Progenitor cell of endocrine pancreas (in vitro differentiated cells): ENCODE data around the gene DNM3. TPM values are rescaled to one million over a fixed set of nuclear protein-coding genes. Genes with fewer than 3 reads are reported as not detected.

Source experiments
- DNase-seq: peaks from one replicate; pipeline ENCODE4 v3.0.0; 2021; ENCODE audit warnings: low spot score; ENCODE audit not compliant: unreplicated experiment
- H3K27ac Mint-ChIP-seq: 2 replicates; pipeline ENCODE4 v1.8.0; 2021; ENCODE audit warnings: mild to moderate bottlenecking, moderate library complexity, mixed read lengths
- H3K27me3 Mint-ChIP-seq: 2 replicates; pipeline ENCODE4 v1.8.0; 2021; ENCODE audit warnings: mixed read lengths
- H3K36me3 Mint-ChIP-seq: 2 replicates; pipeline ENCODE4 v1.8.0; 2022; ENCODE audit warnings: mixed read lengths; ENCODE audit not compliant: insufficient read depth
- H3K4me1 Mint-ChIP-seq: 2 replicates; pipeline ENCODE4 v1.8.0; 2021; ENCODE audit warnings: low read depth, mixed read lengths
- H3K4me3 Mint-ChIP-seq: 2 replicates; pipeline ENCODE4 v1.8.0; 2021; ENCODE audit warnings: low read depth, mild to moderate bottlenecking, moderate library complexity, mixed read lengths
- H3K9me3 Mint-ChIP-seq: 2 replicates; pipeline ENCODE4 v1.8.0; 2021; ENCODE audit warnings: low read depth, mixed read lengths
- total RNA-seq: library from RNA; stranded (reverse); gene quantifications from 2 replicates; pipeline ENCODE4 v1.2.1, GENCODE V29; 2021
- TF ChIP-seq, protein P1 (sequence below): fragments of 200-600 bp; sonication (generic); IDR thresholded peaks from one replicate; pipeline ENCODE4 v1.5.0; 2021; ENCODE audit warnings: antibody characterized with exemption, mild to moderate bottlenecking; ENCODE audit not compliant: unreplicated experiment

Gene DNM3
- total RNA-seq, 1 donor from 2014 or later = 0.48 TPM

- TF ChIP-seq, protein P1, sequence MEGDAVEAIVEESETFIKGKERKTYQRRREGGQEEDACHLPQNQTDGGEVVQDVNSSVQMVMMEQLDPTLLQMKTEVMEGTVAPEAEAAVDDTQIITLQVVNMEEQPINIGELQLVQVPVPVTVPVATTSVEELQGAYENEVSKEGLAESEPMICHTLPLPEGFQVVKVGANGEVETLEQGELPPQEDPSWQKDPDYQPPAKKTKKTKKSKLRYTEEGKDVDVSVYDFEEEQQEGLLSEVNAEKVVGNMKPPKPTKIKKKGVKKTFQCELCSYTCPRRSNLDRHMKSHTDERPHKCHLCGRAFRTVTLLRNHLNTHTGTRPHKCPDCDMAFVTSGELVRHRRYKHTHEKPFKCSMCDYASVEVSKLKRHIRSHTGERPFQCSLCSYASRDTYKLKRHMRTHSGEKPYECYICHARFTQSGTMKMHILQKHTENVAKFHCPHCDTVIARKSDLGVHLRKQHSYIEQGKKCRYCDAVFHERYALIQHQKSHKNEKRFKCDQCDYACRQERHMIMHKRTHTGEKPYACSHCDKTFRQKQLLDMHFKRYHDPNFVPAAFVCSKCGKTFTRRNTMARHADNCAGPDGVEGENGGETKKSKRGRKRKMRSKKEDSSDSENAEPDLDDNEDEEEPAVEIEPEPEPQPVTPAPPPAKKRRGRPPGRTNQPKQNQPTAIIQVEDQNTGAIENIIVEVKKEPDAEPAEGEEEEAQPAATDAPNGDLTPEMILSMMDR = no peak
- Mint-ChIP-seq H3K4me1 (peaks cover 51% of the 10 kb centered on the region), H3K4me3 (no peak overlapping the region), H3K9me3 (no peaks in the 10 kb centered on the region), H3K27me3 (no peaks in the 10 kb centered on the region), H3K27ac (peak overlapping the region; percentile 71), H3K36me3 (no peaks in the 10 kb centered on the region)
- DNase-seq = no peak
Observed at GRCh38 chr1:172356620-172357019, 515.3 kb downstream of the DNM3 start.

- no peak overlapping the region for H3K4me3 Mint-ChIP-seq
Observed at GRCh38 chr1:172357753-172358385, 516.6 kb downstream of the DNM3 start.

DNA sequence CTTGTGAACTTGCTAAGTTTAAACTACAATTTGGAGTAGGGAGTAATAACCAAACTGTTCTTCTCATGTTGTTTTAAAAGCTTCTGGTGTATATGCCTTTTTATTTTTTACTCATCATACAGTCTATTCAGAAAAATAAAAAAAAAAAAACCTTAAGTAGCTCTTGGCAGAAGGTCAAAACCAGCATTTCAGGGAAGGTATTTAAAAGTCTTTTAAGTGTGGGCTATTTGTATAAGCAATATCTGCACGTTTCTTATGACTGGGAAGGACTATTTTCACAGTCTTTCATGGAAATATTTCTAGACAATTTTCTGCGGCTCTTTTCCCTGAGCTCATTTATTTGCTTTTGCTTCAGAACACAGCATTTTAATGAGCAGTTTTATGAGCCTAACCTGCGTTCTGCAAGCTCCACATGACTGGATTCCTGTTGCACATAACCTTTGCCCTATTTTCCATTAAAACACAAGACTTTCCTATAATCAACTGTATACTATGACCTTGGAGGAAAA, 518.2 kb downstream of the DNM3 start:
- Mint-ChIP-seq H3K27ac (peak overlapping the region; percentile 94), H3K4me3 (no peak overlapping the region), H3K9me3 (no peaks in the 10 kb centered on the region), H3K36me3 (no peaks in the 10 kb centered on the region), H3K4me1 (peaks cover 45% of the 10 kb centered on the region), H3K27me3 (no peaks in the 10 kb centered on the region)
- no peak for DNase-seq
- TF ChIP-seq, protein P1 = no peak

More at GRCh38 chr1:172357753-172358385, 516.6 kb downstream of the DNM3 start:
- DNase-seq = no peak
- H3K9me3 Mint-ChIP-seq = no peaks in the 10 kb centered on the region
- no peaks in the 10 kb centered on the region for H3K36me3 Mint-ChIP-seq
- TF ChIP-seq, protein P1 = no peak
- no peaks in the 10 kb centered on the region for H3K27me3 Mint-ChIP-seq
- H3K4me1 Mint-ChIP-seq = peaks cover 48% of the 10 kb centered on the region
- peak overlapping the region; percentile 94 for H3K27ac Mint-ChIP-seq

DNA sequence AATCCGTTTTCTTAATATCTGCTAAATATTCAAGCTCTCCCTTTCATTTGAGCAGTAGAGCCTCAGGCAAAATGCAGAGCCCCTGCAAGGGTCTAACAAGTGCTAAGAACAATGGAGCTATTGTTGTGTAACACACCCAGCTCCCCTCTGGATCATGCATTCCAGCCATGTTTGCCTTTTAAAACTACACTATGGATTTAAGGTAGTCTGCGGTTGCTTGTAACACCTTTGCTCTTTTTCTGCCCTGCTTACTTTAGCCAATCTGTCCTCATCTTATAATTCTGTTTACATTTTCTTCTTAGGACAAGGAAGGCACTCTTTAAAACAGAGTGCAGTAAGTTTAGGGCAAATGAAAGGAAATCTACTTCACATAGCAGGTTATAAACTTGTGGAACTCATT, 519.2 kb downstream of the DNM3 start:
- TF ChIP-seq, protein P1 = no peak
- Mint-ChIP-seq H3K4me1 (peaks cover 45% of the 10 kb centered on the region), H3K4me3 (peak overlapping the region; percentile 2), H3K9me3 (no peaks in the 10 kb centered on the region), H3K27ac (no peak overlapping the region), H3K27me3 (no peaks in the 10 kb centered on the region), H3K36me3 (no peaks in the 10 kb centered on the region)
- DNase-seq = peak; percentile 12

GRCh38 chr1:172360985-172361384, 519.7 kb downstream of the DNM3 start:
- TF ChIP-seq, protein P1 = no peak
- no peak overlapping the region for H3K4me3 Mint-ChIP-seq
- no peak for DNase-seq
- H3K36me3 Mint-ChIP-seq = no peaks in the 10 kb centered on the region
- no peaks in the 10 kb centered on the region for H3K9me3 Mint-ChIP-seq
- peaks cover 43% of the 10 kb centered on the region for H3K4me1 Mint-ChIP-seq
- no peak overlapping the region for H3K27ac Mint-ChIP-seq
- no peaks in the 10 kb centered on the region for H3K27me3 Mint-ChIP-seq
